HG03025 (cell line): ENCODE measurements around the gene LNX1.
"Not testable (repeated sequence)": the region's sequence is repeated elsewhere in the genome, so short reads cannot be mapped to it uniquely, and the experiment has no call there.

Experiments
- ATAC-seq: cut with Tn5 transposase; IDR thresholded peaks from one replicate; pipeline ENCODE4 v1.9.1; 2021; ENCODE audit warnings: mild to moderate bottlenecking, moderate library complexity; ENCODE audit not compliant: unreplicated experiment, low FRiP score

The LNX1 gene

DNA sequence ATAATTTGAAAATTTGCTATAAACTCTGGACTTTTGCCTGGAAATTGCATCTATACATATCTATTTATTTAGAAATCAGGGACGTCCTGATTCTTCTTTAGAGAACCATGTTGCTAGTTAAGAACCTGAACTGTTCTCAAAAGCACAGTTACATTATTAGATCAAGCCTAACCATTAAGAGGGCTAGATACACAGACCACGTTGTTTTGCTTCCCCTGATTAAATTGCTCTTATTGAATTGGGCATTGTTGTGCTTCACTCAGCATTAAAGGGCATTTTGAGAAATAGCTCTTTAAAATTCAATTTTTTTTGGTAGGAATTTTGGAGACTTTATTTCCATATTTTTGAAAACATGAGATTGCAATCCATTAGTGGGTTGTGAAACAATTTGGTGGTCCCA, 169.5 kb downstream of the LNX1 start:
- no peak for ATAC-seq

DNA sequence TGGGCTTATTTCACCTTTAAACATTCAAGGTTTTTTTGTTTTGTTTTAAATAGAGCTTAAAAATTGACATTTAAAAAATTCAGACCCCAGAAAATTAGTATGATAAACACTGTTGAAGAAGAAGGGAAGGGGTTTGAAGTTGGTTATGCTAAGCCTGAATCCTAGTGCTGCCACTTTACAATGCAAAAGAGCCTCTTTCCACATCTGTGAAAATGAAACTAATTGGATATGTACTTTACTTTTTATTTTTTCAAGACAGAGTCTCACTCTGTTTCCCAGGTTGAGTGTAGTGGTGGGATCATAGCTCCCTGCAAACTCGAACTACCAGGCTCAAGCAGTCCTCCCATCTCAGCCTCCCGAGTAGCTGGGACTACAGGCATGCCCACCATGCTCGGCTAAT, 172.1 kb downstream of the LNX1 start:
- ATAC-seq = no peak

DNA sequence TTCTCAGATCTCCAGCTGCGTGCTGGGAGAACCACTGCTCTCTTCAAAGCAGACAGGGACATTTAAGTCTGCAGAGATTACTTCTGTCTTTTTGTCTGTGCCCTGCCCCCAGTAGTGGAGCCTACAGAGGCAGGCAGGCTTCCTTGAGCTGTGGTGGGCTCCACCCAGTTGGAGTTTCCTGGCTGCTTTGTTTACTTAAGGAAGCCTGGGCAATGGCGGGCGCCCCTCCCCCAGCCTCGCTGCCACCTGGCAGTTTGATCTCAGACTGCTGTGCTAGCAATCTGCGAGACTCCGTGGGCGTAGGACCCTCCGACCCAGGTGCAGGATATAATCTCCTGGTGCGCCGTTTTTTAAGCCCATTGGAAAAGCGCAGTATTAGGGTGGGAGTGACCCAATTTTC, 181.8 kb downstream of the LNX1 start:
- not testable (repeated sequence) for ATAC-seq
